HL-60 (cell line): ENCODE results near the gene CHCHD6.

Source experiments
- DNase-seq, 2 experiments: peaks; one replicate each; pipeline ENCODE4 v3.0.0-alpha.2; 2010 to 2020; ENCODE audit warnings: low read depth in 1 of 2, low spot score in 1 of 2
- H3K27ac ChIP-seq: fragments of 250-450 bp; sonication (Bioruptor Pico); replicated peaks from 2 replicates; pipeline ENCODE4 v1.5.1; 2020; ENCODE audit warnings: mild to moderate bottlenecking, moderate library complexity
- H3K27me3 ChIP-seq: fragments of 250-450 bp; sonication (Bioruptor Pico); 2 replicates; pipeline ENCODE4 v1.5.1; 2021; ENCODE audit warnings: mild to moderate bottlenecking, moderate library complexity; ENCODE audit not compliant: insufficient read depth, poor library complexity, severe bottlenecking
- H3K4me3 ChIP-seq: replicated peaks from 2 replicates; pipeline ENCODE4 v1.5.1; 2011; ENCODE audit warnings: mild to moderate bottlenecking, control low read depth, low read length; ENCODE audit not compliant: insufficient read depth
- GABPA ChIP-seq: IDR thresholded peaks from 2 replicates; pipeline ENCODE4 v1.6.1; 2012; ENCODE audit warnings: low read depth
- POLR2AphosphoS5 ChIP-seq: IDR thresholded peaks from 2 replicates; pipeline ENCODE4 v1.6.1; 2012; ENCODE audit warnings: low read depth
- SPI1 ChIP-seq: IDR thresholded peaks from 2 replicates; pipeline ENCODE4 v1.6.1; 2012; ENCODE audit warnings: low read depth, mild to moderate bottlenecking, borderline replicate concordance
- TF ChIP-seq, protein P1 (sequence below): IDR thresholded peaks from one replicate; pipeline ENCODE4 v1.5.1; 2011; ENCODE audit warnings: low read length, control low read depth, inconsistent platforms; ENCODE audit not compliant: insufficient read depth
- TF ChIP-seq, protein P2 (sequence below): IDR thresholded peaks from 2 replicates; pipeline ENCODE4 v1.6.1; 2012; ENCODE audit warnings: low read depth; ENCODE audit not compliant: insufficient replicate concordance

Gene CHCHD6

DNA sequence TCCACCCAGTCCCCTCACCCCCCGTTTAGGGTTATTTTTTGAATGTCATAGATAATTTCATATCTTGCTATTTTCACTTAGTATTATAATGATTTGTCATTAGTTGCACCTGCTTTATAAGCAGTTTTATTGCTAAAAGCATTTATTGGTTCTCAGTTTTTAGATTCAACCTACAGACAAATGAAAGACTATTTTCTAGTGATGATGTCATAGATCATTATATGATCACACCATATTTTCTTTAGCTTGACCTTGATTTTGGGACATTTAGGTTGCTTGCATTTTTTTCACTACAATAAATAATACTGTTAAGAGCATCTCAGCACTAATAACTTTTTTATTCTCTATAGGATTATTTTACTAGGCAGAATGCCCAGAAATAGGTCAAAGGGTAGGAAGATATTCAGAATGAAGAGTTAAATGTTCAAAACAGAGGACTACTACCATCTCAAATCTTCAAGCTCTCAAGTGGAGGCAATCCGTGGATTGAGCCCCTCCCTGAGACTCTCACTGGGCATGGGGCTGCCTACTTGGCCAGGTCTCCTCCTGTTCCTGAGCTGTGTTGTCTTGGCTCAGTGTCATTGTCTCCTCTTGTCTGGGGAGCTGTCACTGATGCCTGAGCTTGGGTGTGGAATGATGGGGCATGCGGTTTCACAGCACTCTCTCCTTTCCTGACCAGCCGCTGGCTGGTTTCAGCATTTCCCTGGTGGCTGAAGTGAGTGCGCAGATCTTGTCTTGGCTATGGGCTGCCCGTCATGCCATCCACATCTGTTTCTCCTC lies 28.4 kb downstream of the CHCHD6 start:
- no peak overlapping the region for H3K27ac ChIP-seq
- TF ChIP-seq POLR2AphosphoS5 = no peak
- TF ChIP-seq, protein P1, sequence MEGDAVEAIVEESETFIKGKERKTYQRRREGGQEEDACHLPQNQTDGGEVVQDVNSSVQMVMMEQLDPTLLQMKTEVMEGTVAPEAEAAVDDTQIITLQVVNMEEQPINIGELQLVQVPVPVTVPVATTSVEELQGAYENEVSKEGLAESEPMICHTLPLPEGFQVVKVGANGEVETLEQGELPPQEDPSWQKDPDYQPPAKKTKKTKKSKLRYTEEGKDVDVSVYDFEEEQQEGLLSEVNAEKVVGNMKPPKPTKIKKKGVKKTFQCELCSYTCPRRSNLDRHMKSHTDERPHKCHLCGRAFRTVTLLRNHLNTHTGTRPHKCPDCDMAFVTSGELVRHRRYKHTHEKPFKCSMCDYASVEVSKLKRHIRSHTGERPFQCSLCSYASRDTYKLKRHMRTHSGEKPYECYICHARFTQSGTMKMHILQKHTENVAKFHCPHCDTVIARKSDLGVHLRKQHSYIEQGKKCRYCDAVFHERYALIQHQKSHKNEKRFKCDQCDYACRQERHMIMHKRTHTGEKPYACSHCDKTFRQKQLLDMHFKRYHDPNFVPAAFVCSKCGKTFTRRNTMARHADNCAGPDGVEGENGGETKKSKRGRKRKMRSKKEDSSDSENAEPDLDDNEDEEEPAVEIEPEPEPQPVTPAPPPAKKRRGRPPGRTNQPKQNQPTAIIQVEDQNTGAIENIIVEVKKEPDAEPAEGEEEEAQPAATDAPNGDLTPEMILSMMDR = no peak
- no peak for TF ChIP-seq SPI1
- no peak for TF ChIP-seq GABPA
- TF ChIP-seq, protein P2, sequence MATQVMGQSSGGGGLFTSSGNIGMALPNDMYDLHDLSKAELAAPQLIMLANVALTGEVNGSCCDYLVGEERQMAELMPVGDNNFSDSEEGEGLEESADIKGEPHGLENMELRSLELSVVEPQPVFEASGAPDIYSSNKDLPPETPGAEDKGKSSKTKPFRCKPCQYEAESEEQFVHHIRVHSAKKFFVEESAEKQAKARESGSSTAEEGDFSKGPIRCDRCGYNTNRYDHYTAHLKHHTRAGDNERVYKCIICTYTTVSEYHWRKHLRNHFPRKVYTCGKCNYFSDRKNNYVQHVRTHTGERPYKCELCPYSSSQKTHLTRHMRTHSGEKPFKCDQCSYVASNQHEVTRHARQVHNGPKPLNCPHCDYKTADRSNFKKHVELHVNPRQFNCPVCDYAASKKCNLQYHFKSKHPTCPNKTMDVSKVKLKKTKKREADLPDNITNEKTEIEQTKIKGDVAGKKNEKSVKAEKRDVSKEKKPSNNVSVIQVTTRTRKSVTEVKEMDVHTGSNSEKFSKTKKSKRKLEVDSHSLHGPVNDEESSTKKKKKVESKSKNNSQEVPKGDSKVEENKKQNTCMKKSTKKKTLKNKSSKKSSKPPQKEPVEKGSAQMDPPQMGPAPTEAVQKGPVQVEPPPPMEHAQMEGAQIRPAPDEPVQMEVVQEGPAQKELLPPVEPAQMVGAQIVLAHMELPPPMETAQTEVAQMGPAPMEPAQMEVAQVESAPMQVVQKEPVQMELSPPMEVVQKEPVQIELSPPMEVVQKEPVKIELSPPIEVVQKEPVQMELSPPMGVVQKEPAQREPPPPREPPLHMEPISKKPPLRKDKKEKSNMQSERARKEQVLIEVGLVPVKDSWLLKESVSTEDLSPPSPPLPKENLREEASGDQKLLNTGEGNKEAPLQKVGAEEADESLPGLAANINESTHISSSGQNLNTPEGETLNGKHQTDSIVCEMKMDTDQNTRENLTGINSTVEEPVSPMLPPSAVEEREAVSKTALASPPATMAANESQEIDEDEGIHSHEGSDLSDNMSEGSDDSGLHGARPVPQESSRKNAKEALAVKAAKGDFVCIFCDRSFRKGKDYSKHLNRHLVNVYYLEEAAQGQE = no peak
- DNase-seq = no peak
- no peaks in the 10 kb centered on the region for H3K27me3 ChIP-seq
- H3K4me3 ChIP-seq = no peak overlapping the region

DNA sequence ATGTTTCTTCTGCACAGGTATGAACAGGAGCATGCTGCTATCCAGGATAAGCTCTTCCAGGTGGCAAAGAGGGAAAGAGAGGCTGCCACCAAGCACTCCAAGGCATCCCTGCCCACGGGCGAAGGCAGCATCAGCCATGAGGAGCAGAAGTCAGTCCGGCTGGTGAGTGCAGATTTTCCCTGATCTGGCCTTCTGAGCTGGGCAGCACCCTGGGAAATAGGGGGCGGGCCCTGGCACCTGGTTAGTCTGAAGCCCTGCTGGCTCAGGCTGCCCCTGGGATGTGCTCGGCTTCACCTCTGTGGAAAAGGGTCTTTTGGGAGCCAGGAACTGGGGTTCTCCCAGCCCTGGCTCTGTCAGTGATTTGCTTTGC lies 29.0 kb downstream of the CHCHD6 start:
- Histone ChIP-seq H3K27ac (no peak overlapping the region), H3K4me3 (no peak overlapping the region), H3K27me3 (no peaks in the 10 kb centered on the region)
- no peak for DNase-seq
- TF ChIP-seq GABPA (no peak), SPI1 (no peak), POLR2AphosphoS5 (no peak)
- TF ChIP-seq, protein P1 = no peak
- TF ChIP-seq, protein P2 = no peak

DNA sequence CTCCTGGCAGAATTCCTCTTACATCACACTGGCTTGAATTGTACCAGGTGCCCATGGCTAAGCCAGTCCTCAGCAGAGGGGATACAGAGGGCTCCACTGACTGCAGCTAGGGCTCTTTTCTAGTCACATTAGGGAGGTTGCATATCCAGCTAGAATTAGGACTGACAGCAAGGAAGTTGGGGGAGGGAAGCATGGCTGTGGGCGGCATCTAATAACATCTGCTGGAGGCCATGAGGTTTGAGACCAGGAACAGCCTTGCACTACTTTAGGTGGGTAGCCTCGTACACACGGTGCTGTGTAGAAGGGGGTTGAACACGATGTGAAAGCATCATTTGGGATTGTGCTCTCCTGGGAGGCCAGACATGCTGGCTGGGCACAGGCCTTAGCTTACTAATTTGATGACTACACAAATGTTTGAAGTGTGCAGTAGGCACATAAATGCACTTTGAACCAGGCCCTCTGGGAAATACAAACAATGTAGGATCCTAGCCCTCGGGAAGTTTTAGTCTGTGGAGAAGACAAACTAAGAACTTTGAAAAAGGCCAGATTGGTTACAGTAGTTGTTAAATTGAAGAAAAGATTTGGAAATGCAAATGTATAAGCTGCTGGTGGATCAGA lies 30.2 kb downstream of the CHCHD6 start:
- Histone ChIP-seq H3K27ac (no peak overlapping the region), H3K4me3 (no peak overlapping the region), H3K27me3 (no peaks in the 10 kb centered on the region)
- TF ChIP-seq POLR2AphosphoS5 = no peak
- no peak for TF ChIP-seq GABPA
- TF ChIP-seq, protein P2 = no peak
- TF ChIP-seq SPI1 = no peak
- TF ChIP-seq, protein P1 = no peak
- no peak for DNase-seq
